ENCODE measurements around the gene NPIPB6.

NPIPB6 gene

GRCh38 chr16:28297784-28298510 is 65.4 kb downstream of the NPIPB6 start:
- FAIRE-seq, result no peak

- FAIRE-seq, result no peak
These were observed 66.0 kb downstream of the NPIPB6 start for GRCh38 chr16:28297308-28297707.

- no peak for FAIRE-seq
These were observed 68.0 kb downstream of the NPIPB6 start for GRCh38 chr16:28295276-28295675.

GRCh38 chr16:28294201-28294600 is 69.1 kb downstream of the NPIPB6 start:
- FAIRE-seq, result no peak

- no peak for FAIRE-seq
These were observed 69.7 kb downstream of the NPIPB6 start for GRCh38 chr16:28293601-28293960.

- no peak for FAIRE-seq
These were observed 70.3 kb downstream of the NPIPB6 start for GRCh38 chr16:28292731-28293600.

Data from A204.1 (cell line).